Tibial nerve (tissue), 3 donors: ENCODE data around the gene SLC7A7.

Experiments
- CTCF ChIP-seq, 5 experiments: fragments of 200-600 bp in 3 of 5; fragments of 450-650 bp in 2 of 5; sonication (generic) in 3 of 5; IDR thresholded peaks; one replicate each; pipeline ENCODE4 v1.5.1; 2016 to 2019; ENCODE audit warnings: antibody characterized with exemption in 5 of 5, mild to moderate bottlenecking in 3 of 5, moderate library complexity in 2 of 5
- POLR2A ChIP-seq, 2 donors: fragments of 450-650 bp; IDR thresholded peaks; one replicate each; pipeline ENCODE4 v1.6.1; 2017; ENCODE audit warnings: antibody characterized with exemption in 2 of 2, mild to moderate bottlenecking in 2 of 2, moderate library complexity in 2 of 2

GRCh38 chr14:22819151-22819988 is 4.1 kb upstream of the SLC7A7 start:
- TF ChIP-seq CTCF (IDR thresholded peaks at IDR 0.05) (no peak), POLR2A (IDR thresholded peaks at IDR 0.05) (peak in 1 of 2 donors; percentile 34)
